Left lung (tissue), 10 donors: ENCODE data around the gene DHPS. TPM values are rescaled to one million over a fixed set of nuclear protein-coding genes. Genes with fewer than 3 reads are reported as not detected.

Experiments used
- ATAC-seq: fragments of 200-7000 bp; cut with Tn5 transposase; one replicate; pipeline ENCODE4 v1.9.1; 2020; ENCODE audit warnings: moderate library complexity
- DNase-seq, 4 donors: peaks; one replicate each; pipeline ENCODE4 v3.0.0-alpha.2; 2013 to 2020
- H3K27ac ChIP-seq, 2 donors: fragments of 200-600 bp; sonication (generic) in 1 of 2; one replicate each; pipeline versions ENCODE4 v1.5.0 to v1.8.0; 2020 to 2021
- H3K27me3 ChIP-seq, 2 donors: fragments of 200-600 bp; sonication (generic) in 1 of 2; one replicate each; pipeline versions ENCODE4 v1.5.0 to v1.8.0; 2020 to 2021
- H3K36me3 ChIP-seq, 2 donors: fragments of 200-600 bp; sonication (generic) in 1 of 2; one replicate each; pipeline versions ENCODE4 v1.5.0 to v1.8.0; 2020 to 2021
- H3K4me1 ChIP-seq, 2 donors: fragments of 200-600 bp; one replicate each; pipeline ENCODE4 v1.8.0; 2021
- H3K4me3 ChIP-seq, 2 donors: fragments of 200-600 bp; sonication (generic) in 1 of 2; one replicate each; pipeline versions ENCODE4 v1.5.0 to v1.8.0; 2020 to 2021; ENCODE audit warnings: mild to moderate bottlenecking in 1 of 2
- H3K9me3 ChIP-seq, 2 donors: fragments of 200-600 bp; sonication (generic) in 1 of 2; one replicate each; pipeline versions ENCODE4 v1.5.0 to v1.8.0; 2020 to 2021
- CTCF ChIP-seq, 2 donors: fragments of 200-600 bp; sonication (generic) in 1 of 2; IDR thresholded peaks; one replicate each; pipeline versions ENCODE4 v1.5.0 to v1.8.0; 2021; ENCODE audit warnings: antibody characterized with exemption in 2 of 2
- intact Hi-C, 2 donors: fragments of 100-400 bp; cut with DNase I; formaldehyde crosslinking; loops; one replicate each; pipeline versions ENCODE4 v1.11.2 to v1.14.2; 2022
- polyA plus RNA-seq, 6 donors: library from polyadenylated mRNA; unstranded; fragments of 120-200 nt; gene quantifications; one replicate each; pipeline ENCODE4 v1.2.1, GENCODE V29; 2013; ENCODE audit not compliant: insufficient read length in 6 of 6
- total RNA-seq, 2 donors: library from RNA; stranded (reverse); fragmentation: NEBNext Ultra II Directional; extraction: Animal tissue kit (Norgen Biotek cat#: 25700); gene quantifications; one replicate each; pipeline ENCODE4 v1.2.1, GENCODE V29; 2021
- donor health status: DM: no; HTN: yes; CAD: no.
- donor health status: DM: no; HTN: no; CAD: no.

Gene DHPS
- total and polyA plus RNA-seq, 8 donors, result 63.8 to 96.9 (median 82.8) TPM

DNA sequence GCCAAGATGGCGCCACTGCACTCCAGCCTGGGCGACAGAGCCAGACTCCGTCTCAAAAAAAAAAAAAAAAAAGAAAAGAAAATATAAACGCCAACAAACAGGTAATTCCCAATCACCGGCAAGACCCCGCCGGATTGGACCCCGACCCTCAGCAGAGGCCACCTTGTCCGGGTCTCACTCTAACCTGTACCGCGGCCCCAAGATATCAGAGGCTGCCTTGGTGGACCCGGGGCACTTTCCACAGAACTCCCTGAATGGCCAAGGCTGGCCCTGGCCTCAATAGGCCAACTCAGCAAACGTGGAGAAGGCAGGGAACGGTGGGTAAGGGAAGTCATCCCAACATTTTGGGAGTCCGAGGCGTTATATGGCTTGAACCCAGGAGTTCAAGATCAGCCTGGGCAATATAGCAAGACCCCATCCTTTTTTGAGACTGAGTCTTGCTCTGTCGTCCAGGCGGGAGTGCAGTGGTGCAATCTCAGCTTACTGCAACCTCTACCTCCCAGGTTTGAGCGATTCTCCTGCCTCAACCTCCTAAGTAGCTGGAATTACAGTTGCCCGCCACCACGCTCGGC is 43.0 kb downstream of the DHPS start:
- no peaks in the 10 kb centered on the region for H3K9me3 ChIP-seq
- no peaks in the 10 kb centered on the region for H3K27me3 ChIP-seq
- H3K36me3 ChIP-seq, result peaks cover 0 to 5% of the 10 kb centered on the region in 2 donors
- ATAC-seq (no peak), DNase-seq (peak in 1 of 4 donors; percentile 55)
- peaks cover 3 to 12% of the 10 kb centered on the region in 2 donors for H3K4me1 ChIP-seq
- no peak for TF ChIP-seq CTCF (IDR thresholded peaks at IDR 0.05)
- H3K27ac ChIP-seq, result no peak overlapping the region
- intact Hi-C loops, result no loop called here
- H3K4me3 ChIP-seq, result no peak overlapping the region

DNA sequence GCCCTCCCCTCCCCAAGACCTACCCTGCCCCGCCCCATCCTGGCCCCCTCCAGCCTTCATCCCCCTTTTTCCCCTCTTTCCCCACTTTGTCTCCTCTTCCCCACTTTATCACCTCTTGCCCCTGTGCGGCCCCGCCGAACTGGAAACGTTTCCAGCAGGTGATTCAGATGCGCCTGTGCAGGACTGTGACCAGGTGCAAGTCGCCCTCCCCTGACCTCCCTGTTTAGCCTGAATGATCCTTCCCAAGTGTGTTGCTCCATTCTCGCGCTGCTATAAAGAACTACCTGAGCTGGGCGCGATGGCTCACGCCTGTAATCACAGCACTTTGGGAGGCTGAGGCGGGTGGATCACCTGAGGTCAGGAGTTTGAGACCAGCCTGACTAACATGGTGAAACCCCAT is 45.0 kb downstream of the DHPS start:
- H3K9me3 ChIP-seq, result no peaks in the 10 kb centered on the region
- intact Hi-C loops, result no loop called here
- TF ChIP-seq CTCF (IDR thresholded peaks at IDR 0.05), result no peak
- H3K4me3 ChIP-seq, result no peak overlapping the region
- no peaks in the 10 kb centered on the region for H3K27me3 ChIP-seq
- H3K4me1 ChIP-seq, result peaks cover 3 to 12% of the 10 kb centered on the region in 2 donors
- DNase-seq (peak in 1 of 4 donors; percentile 31), ATAC-seq (no peak)
- peaks cover 0 to 14% of the 10 kb centered on the region in 2 donors for H3K36me3 ChIP-seq
- H3K27ac ChIP-seq, result no peak overlapping the region

DNA sequence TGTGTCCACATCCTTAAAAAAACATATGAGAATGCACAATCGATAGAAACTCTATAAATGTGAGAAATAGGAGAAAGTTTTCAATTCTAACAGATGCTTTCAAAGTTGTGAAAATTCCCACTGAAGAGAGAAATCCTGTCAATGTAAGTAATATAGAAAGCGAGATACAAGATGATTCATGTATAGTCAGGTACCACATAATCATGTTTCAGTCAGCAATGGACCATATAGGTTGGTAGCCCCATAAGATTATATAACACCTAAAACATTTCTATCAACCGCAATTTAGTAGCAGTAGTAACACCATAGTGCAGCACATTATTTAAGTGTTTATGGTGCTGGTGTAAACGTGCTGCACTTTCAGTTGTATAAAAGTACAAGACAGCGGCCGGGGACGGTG is 52.5 kb downstream of the DHPS start:
- peaks cover 19 to 87% of the 10 kb centered on the region in 2 donors for H3K36me3 ChIP-seq
- TF ChIP-seq CTCF (IDR thresholded peaks at IDR 0.05), result no peak
- ATAC-seq, result no peak
- no peak overlapping the region for H3K4me3 ChIP-seq
- no peak for DNase-seq
- peaks cover 0 to 26% of the 10 kb centered on the region in 2 donors for H3K9me3 ChIP-seq
- H3K4me1 ChIP-seq, result no peaks in the 10 kb centered on the region
- H3K27ac ChIP-seq, result no peak overlapping the region
- intact Hi-C loops, result no loop called here
- H3K27me3 ChIP-seq, result no peaks in the 10 kb centered on the region

- Histone ChIP-seq H3K27me3 (no peaks in the 10 kb centered on the region), H3K27ac (no peak overlapping the region), H3K4me3 (no peak overlapping the region), H3K9me3 (peaks cover 0 to 26% of the 10 kb centered on the region in 2 donors), H3K36me3 (peaks cover 19 to 92% of the 10 kb centered on the region in 2 donors), H3K4me1 (no peaks in the 10 kb centered on the region)
- no peak for TF ChIP-seq CTCF (IDR thresholded peaks at IDR 0.05)
- DNase-seq (no peak), ATAC-seq (no peak)
- intact Hi-C loops, result no loop called here
Measured at GRCh38 chr19:12628040-12629022, 53.3 kb downstream of the DHPS start.

DNA sequence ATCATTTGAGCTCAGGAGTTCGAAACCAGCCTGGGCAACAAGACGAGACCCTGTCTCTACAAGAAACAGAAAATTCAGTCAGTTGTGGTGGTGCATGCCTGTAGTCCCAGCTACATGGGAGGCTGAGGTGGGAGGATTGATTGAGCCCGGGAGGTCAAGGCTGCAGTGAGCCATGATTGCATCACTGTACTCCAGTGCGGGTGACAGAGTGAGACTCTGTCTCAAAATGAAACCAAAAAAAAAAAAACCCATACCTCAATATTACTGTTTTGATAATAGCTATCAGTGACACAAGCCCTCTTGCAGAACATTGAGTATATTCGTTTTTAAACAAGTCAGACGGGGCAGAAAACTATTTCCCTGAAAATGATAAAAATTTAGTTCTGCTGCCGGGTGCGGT is 54.7 kb downstream of the DHPS start:
- intact Hi-C loops, result no loop called here
- ATAC-seq, result no peak
- peaks cover 19 to 82% of the 10 kb centered on the region in 2 donors for H3K36me3 ChIP-seq

More for the DNA sequence above, 54.7 kb downstream of the DHPS start:
- DNase-seq, result no peak
- Histone ChIP-seq H3K9me3 (peaks cover 0 to 26% of the 10 kb centered on the region in 2 donors), H3K27me3 (no peaks in the 10 kb centered on the region), H3K4me3 (no peak overlapping the region), H3K27ac (no peak overlapping the region), H3K4me1 (no peaks in the 10 kb centered on the region)
- no peak for TF ChIP-seq CTCF (IDR thresholded peaks at IDR 0.05)
